ENCODE measurements around the gene MBP.

DNA sequence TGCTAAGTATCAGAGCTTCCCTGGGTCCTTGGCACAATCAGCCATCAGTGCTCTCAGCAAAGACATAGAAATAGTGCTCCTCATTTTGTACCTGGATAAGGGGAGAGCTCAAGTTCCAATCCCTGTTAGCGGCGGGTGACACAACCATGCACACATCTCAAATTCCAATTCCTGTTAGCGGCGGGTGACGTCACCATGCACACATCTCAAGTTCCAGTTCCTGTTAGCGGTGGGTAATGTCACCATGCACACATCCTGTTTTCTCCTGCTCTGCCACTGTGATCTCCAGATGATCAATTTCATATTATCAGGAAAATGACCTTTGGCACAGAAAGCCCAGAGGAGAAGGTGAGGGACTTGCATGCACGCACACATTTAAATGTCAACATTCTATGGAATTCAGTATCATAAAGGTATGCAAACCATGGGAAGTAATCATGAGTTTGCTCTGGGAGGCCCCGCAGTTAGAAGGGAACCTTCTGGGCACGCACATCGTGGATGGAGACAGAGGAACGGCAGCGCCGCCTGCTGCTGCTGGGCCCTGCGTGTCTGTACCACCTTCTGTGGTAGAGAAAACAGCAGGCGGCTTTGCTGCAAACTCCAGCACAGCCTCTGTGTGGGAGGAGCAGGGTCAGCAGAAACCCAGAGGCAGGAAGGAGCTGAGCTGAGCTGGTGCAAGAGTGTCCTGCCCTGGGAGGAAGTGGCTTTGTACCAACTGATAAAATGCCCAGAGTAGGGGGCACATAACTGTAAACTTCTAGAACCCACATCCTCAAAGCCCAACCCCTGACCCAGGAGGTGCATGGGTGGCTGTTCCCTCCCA, 77.8 kb downstream of the MBP start:
- peak; percentile 70 for TF ChIP-seq GABPA (IDR thresholded peaks at IDR 0.05; ENCODE audit: low read depth)
- TF ChIP-seq, protein P1, sequence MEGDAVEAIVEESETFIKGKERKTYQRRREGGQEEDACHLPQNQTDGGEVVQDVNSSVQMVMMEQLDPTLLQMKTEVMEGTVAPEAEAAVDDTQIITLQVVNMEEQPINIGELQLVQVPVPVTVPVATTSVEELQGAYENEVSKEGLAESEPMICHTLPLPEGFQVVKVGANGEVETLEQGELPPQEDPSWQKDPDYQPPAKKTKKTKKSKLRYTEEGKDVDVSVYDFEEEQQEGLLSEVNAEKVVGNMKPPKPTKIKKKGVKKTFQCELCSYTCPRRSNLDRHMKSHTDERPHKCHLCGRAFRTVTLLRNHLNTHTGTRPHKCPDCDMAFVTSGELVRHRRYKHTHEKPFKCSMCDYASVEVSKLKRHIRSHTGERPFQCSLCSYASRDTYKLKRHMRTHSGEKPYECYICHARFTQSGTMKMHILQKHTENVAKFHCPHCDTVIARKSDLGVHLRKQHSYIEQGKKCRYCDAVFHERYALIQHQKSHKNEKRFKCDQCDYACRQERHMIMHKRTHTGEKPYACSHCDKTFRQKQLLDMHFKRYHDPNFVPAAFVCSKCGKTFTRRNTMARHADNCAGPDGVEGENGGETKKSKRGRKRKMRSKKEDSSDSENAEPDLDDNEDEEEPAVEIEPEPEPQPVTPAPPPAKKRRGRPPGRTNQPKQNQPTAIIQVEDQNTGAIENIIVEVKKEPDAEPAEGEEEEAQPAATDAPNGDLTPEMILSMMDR (IDR thresholded peaks at IDR 0.05; ENCODE audit: insufficient read depth, low read length) = peak; percentile 98
- peak; percentile 98 for TF ChIP-seq POLR2AphosphoS5 (IDR thresholded peaks at IDR 0.05; ENCODE audit: low read depth)
- TF ChIP-seq REST (IDR thresholded peaks at IDR 0.05; ENCODE audit: insufficient replicate concordance, low read depth) = no peak

Measured in HL-60 (cell line).